ENCODE measurements around the gene PDE1A.

DNA sequence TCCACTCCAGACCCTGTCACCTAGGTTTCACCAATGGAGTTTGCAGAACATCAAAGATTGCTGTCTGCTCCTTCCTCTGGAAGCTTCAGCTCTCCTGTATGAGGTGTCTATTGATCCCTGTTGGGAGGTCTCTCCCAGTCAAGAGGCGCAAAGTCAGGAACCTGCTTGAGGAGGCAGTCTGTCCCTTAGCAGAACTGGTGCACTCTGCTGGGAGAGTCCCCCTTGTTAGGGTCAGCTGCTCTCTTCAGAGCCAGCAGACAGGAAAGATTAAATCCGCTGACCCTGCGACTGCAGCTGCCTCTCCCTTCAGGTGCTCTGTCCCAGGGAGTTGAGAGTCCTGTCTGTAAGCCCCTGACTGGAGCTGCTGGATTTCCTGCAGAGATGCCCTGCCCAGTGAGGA lies 245.5 kb downstream of the PDE1A start:
- no peak for TF ChIP-seq POLR2A (IDR thresholded peaks at IDR 0.05)
- TF ChIP-seq, protein P1, sequence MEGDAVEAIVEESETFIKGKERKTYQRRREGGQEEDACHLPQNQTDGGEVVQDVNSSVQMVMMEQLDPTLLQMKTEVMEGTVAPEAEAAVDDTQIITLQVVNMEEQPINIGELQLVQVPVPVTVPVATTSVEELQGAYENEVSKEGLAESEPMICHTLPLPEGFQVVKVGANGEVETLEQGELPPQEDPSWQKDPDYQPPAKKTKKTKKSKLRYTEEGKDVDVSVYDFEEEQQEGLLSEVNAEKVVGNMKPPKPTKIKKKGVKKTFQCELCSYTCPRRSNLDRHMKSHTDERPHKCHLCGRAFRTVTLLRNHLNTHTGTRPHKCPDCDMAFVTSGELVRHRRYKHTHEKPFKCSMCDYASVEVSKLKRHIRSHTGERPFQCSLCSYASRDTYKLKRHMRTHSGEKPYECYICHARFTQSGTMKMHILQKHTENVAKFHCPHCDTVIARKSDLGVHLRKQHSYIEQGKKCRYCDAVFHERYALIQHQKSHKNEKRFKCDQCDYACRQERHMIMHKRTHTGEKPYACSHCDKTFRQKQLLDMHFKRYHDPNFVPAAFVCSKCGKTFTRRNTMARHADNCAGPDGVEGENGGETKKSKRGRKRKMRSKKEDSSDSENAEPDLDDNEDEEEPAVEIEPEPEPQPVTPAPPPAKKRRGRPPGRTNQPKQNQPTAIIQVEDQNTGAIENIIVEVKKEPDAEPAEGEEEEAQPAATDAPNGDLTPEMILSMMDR (IDR thresholded peaks at IDR 0.05): no peak

All from prostate gland (tissue), 2 donors.